ENCODE measurements around the gene LRRC49. TPM values are rescaled to one million over a fixed set of nuclear protein-coding genes. Genes with fewer than 3 reads are reported as not detected.
"Not testable (repeated sequence)": the region's sequence is repeated elsewhere in the genome, so short reads cannot be mapped to it uniquely, and the experiment has no call there.

Gene LRRC49
- total and polyA plus RNA-seq, 2 experiments from 2014 or later = 8.5 to 14.6 TPM

- H2AFZ ChIP-seq = no peak overlapping the region
- ATAC-seq = no peak
- Mint-ChIP-seq H3K36me3 (ENCODE audit: low read depth) (no peaks in the 10 kb centered on the region), H3K4me3 (no peak overlapping the region), H3K9me3 (no peaks in the 10 kb centered on the region), H3K27ac (no peak overlapping the region), H3K4me1 (no peaks in the 10 kb centered on the region), H3K27me3 (ENCODE audit: insufficient read depth, low read depth, poor library complexity) (no peaks in the 10 kb centered on the region)
- no peaks in the 10 kb centered on the region for H3K4me1 ChIP-seq (ENCODE audit: insufficient read depth)
- no peaks in the 10 kb centered on the region for H3K9me2 ChIP-seq (ENCODE audit: insufficient read depth)
- H3K27ac ChIP-seq (ENCODE audit: low read depth) = no peak overlapping the region
- no peaks in the 10 kb centered on the region for H3F3A ChIP-seq (replicated peaks; ENCODE audit: low read depth)
- TF ChIP-seq ZNF114 (CRISPR knock-in tag; IDR thresholded peaks at IDR 0.05) = no peak
- no peak for TF ChIP-seq EZH2phosphoT487 (IDR thresholded peaks at IDR 0.05; ENCODE audit: unreplicated experiment)
- no peaks in the 10 kb centered on the region for H3K27me3 ChIP-seq (ENCODE audit: insufficient read depth)
- H3K4me2 ChIP-seq = no peak overlapping the region
- no peaks in the 10 kb centered on the region for H3K36me3 ChIP-seq (ENCODE audit: insufficient read depth)
- no peak overlapping the region for H3K4me3 ChIP-seq
- H3K79me2 ChIP-seq (replicated peaks; ENCODE audit: insufficient read depth) = no peaks in the 10 kb centered on the region
- no peaks in the 10 kb centered on the region for H4K20me1 ChIP-seq (replicated peaks; ENCODE audit: insufficient read depth)
- no peak for DNase-seq (ENCODE audit: low spot score)
Measured at GRCh38 chr15:70923311-70924080, 30.9 kb downstream of the LRRC49 start.

DNA sequence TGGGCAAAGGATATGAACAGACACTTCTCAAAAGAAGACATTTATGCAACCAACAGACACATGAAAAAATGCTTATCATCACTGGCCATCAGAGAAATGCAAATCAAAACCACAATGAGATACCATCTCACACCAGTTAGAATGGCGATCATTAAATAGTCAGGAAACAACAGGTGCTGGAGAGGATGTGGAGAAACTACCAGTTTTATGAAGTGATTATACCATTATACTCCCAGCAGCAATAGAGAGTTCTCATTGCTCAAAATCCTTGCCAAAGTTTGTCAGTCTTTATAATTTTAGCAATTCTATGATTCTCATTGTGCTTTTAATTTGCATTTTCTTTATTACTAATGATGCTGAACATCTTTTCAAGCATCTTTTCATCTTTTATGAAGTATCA, 34.3 kb downstream of the LRRC49 start:
- not testable (repeated sequence) for H3K4me2 ChIP-seq; H3K27ac Mint-ChIP-seq; H3K36me3 Mint-ChIP-seq (ENCODE audit: low read depth); H3K4me1 Mint-ChIP-seq; H3K27ac ChIP-seq (ENCODE audit: low read depth); H3K27me3 Mint-ChIP-seq (ENCODE audit: insufficient read depth, low read depth, poor library complexity); H2AFZ ChIP-seq; H3K4me1 ChIP-seq (ENCODE audit: insufficient read depth); DNase-seq (ENCODE audit: low spot score); H3K27me3 ChIP-seq (ENCODE audit: insufficient read depth); H3K4me3 Mint-ChIP-seq; ATAC-seq; H4K20me1 ChIP-seq (replicated peaks; ENCODE audit: insufficient read depth); H3K36me3 ChIP-seq (ENCODE audit: insufficient read depth); H3K4me3 ChIP-seq; H3K79me2 ChIP-seq (replicated peaks; ENCODE audit: insufficient read depth); H3K9me2 ChIP-seq (ENCODE audit: insufficient read depth); H3F3A ChIP-seq (replicated peaks; ENCODE audit: low read depth); H3K9me3 Mint-ChIP-seq

DNA sequence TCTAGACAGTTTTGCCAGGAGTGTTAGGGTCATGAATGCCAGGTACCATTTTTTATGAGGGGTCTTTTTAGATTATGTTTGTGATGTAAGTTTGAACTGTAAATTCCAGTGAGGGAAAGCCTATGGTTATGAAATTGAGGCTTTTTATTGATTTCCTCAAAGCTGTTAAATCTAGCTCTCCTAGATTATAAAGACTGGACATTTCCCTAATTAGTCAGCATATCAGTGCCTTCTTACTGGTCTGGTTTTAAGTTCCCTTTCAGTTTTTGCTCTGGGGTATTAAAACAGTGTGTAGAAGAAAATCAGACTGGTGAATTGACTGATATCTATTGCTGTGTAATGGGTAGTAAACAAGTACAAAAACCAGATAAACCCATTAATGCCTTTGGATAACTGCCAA, 39.2 kb downstream of the LRRC49 start:
- H4K20me1 ChIP-seq (replicated peaks; ENCODE audit: insufficient read depth) = no peaks in the 10 kb centered on the region
- no peak for DNase-seq (ENCODE audit: low spot score)
- H3K9me2 ChIP-seq (ENCODE audit: insufficient read depth) = no peaks in the 10 kb centered on the region
- H3K4me2 ChIP-seq = no peak overlapping the region
- H3K36me3 ChIP-seq (ENCODE audit: insufficient read depth) = no peaks in the 10 kb centered on the region
- no peak overlapping the region for H3K27ac ChIP-seq (ENCODE audit: low read depth)
- H3K9me3 Mint-ChIP-seq = no peaks in the 10 kb centered on the region
- H3K4me3 ChIP-seq = no peak overlapping the region
- no peak overlapping the region for H2AFZ ChIP-seq
- no peaks in the 10 kb centered on the region for H3K36me3 Mint-ChIP-seq (ENCODE audit: low read depth)
- no peaks in the 10 kb centered on the region for H3K27me3 Mint-ChIP-seq (ENCODE audit: insufficient read depth, low read depth, poor library complexity)
- ATAC-seq = no peak
- no peaks in the 10 kb centered on the region for H3K4me1 ChIP-seq (ENCODE audit: insufficient read depth)
- no peak overlapping the region for H3K4me3 Mint-ChIP-seq
- H3K27me3 ChIP-seq (ENCODE audit: insufficient read depth) = no peaks in the 10 kb centered on the region
- H3K27ac Mint-ChIP-seq = no peak overlapping the region
- no peaks in the 10 kb centered on the region for H3K79me2 ChIP-seq (replicated peaks; ENCODE audit: insufficient read depth)
- H3K4me1 Mint-ChIP-seq = peaks cover 3% of the 10 kb centered on the region; the same call in 2 of the 3 replicates
- H3F3A ChIP-seq (replicated peaks; ENCODE audit: low read depth) = no peaks in the 10 kb centered on the region
- TF ChIP-seq ZNF114 (CRISPR knock-in tag; IDR thresholded peaks at IDR 0.05) (no peak), CREB1 (CRISPR knock-in tag; IDR thresholded peaks at IDR 0.05; ENCODE audit: low read depth) (no peak), JUNB (IDR thresholded peaks at IDR 0.05; ENCODE audit: unreplicated experiment) (no peak), EZH2 (IDR thresholded peaks at IDR 0.05; ENCODE audit: low read depth, unreplicated experiment) (no peak), ZNF331 (CRISPR knock-in tag; IDR thresholded peaks at IDR 0.05; ENCODE audit: low read depth) (no peak), POLR2AphosphoS5 (IDR thresholded peaks at IDR 0.05; ENCODE audit: low read depth) (no peak), EZH2phosphoT487 (IDR thresholded peaks at IDR 0.05; ENCODE audit: unreplicated experiment) (no peak)
- TF ChIP-seq, protein P1, sequence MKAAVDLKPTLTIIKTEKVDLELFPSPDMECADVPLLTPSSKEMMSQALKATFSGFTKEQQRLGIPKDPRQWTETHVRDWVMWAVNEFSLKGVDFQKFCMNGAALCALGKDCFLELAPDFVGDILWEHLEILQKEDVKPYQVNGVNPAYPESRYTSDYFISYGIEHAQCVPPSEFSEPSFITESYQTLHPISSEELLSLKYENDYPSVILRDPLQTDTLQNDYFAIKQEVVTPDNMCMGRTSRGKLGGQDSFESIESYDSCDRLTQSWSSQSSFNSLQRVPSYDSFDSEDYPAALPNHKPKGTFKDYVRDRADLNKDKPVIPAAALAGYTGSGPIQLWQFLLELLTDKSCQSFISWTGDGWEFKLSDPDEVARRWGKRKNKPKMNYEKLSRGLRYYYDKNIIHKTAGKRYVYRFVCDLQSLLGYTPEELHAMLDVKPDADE (IDR thresholded peaks at IDR 0.05) = no peak
- TF ChIP-seq, protein P2, sequence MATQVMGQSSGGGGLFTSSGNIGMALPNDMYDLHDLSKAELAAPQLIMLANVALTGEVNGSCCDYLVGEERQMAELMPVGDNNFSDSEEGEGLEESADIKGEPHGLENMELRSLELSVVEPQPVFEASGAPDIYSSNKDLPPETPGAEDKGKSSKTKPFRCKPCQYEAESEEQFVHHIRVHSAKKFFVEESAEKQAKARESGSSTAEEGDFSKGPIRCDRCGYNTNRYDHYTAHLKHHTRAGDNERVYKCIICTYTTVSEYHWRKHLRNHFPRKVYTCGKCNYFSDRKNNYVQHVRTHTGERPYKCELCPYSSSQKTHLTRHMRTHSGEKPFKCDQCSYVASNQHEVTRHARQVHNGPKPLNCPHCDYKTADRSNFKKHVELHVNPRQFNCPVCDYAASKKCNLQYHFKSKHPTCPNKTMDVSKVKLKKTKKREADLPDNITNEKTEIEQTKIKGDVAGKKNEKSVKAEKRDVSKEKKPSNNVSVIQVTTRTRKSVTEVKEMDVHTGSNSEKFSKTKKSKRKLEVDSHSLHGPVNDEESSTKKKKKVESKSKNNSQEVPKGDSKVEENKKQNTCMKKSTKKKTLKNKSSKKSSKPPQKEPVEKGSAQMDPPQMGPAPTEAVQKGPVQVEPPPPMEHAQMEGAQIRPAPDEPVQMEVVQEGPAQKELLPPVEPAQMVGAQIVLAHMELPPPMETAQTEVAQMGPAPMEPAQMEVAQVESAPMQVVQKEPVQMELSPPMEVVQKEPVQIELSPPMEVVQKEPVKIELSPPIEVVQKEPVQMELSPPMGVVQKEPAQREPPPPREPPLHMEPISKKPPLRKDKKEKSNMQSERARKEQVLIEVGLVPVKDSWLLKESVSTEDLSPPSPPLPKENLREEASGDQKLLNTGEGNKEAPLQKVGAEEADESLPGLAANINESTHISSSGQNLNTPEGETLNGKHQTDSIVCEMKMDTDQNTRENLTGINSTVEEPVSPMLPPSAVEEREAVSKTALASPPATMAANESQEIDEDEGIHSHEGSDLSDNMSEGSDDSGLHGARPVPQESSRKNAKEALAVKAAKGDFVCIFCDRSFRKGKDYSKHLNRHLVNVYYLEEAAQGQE (IDR thresholded peaks at IDR 0.05; ENCODE audit: unreplicated experiment) = no peak
- TF ChIP-seq, protein P3, sequence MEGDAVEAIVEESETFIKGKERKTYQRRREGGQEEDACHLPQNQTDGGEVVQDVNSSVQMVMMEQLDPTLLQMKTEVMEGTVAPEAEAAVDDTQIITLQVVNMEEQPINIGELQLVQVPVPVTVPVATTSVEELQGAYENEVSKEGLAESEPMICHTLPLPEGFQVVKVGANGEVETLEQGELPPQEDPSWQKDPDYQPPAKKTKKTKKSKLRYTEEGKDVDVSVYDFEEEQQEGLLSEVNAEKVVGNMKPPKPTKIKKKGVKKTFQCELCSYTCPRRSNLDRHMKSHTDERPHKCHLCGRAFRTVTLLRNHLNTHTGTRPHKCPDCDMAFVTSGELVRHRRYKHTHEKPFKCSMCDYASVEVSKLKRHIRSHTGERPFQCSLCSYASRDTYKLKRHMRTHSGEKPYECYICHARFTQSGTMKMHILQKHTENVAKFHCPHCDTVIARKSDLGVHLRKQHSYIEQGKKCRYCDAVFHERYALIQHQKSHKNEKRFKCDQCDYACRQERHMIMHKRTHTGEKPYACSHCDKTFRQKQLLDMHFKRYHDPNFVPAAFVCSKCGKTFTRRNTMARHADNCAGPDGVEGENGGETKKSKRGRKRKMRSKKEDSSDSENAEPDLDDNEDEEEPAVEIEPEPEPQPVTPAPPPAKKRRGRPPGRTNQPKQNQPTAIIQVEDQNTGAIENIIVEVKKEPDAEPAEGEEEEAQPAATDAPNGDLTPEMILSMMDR (conservative IDR thresholded peaks at IDR 0.05; ENCODE audit: low read depth in 2 of 2) = no peak

Measured in GM23338 (cell line).